HuH-7 (cell line): ENCODE results near the gene RPS6KA2.
"Not testable (repeated sequence)": the region's sequence is repeated elsewhere in the genome, so short reads cannot be mapped to it uniquely, and the experiment has no call there.

Experiments used
- DNase-seq: peaks from one replicate; pipeline ENCODE4 v3.0.0; 2011; ENCODE audit warnings: low spot score

Gene RPS6KA2

GRCh38 chr6:166591961-166592520, 35.0 kb downstream of the RPS6KA2 start:
- no peak for DNase-seq

GRCh38 chr6:166591026-166591425, 36.0 kb downstream of the RPS6KA2 start:
- DNase-seq: no peak

- DNase-seq: no peak
These were observed 37.1 kb downstream of the RPS6KA2 start for GRCh38 chr6:166589786-166590574.

- no peak for DNase-seq
These were observed 37.7 kb downstream of the RPS6KA2 start for GRCh38 chr6:166589337-166589731.

GRCh38 chr6:166588691-166589336, 38.2 kb downstream of the RPS6KA2 start:
- DNase-seq: no peak

- no peak for DNase-seq
These were observed 39.2 kb downstream of the RPS6KA2 start for GRCh38 chr6:166587631-166588413.

- peak; percentile 67 for DNase-seq
These were observed 40.5 kb downstream of the RPS6KA2 start, which contains the start of gene RAMACL for GRCh38 chr6:166586424-166587156. Gene RAMACL (minus strand): TSS chr6:166586678. CDS start chr6:166586477, 201 bp downstream.

GRCh38 chr6:166584853-166585429, 42.1 kb downstream of the RPS6KA2 start:
- no peak for DNase-seq

- DNase-seq: no peak
These were observed 42.9 kb downstream of the RPS6KA2 start for GRCh38 chr6:166584155-166584554.

- DNase-seq: no peak
These were observed 43.7 kb downstream of the RPS6KA2 start for GRCh38 chr6:166583230-166583965.

GRCh38 chr6:166582258-166582657, 44.8 kb downstream of the RPS6KA2 start:
- DNase-seq: no peak

- not testable (repeated sequence) for DNase-seq
These were observed 45.2 kb downstream of the RPS6KA2 start for GRCh38 chr6:166581801-166582200.

- no peak for DNase-seq
These were observed 46.0 kb downstream of the RPS6KA2 start for GRCh38 chr6:166581091-166581511.

GRCh38 chr6:166580076-166581050, 46.7 kb downstream of the RPS6KA2 start:
- no peak for DNase-seq

- no peak for DNase-seq
These were observed 47.7 kb downstream of the RPS6KA2 start for GRCh38 chr6:166579237-166579850.

GRCh38 chr6:166578536-166579236, 48.4 kb downstream of the RPS6KA2 start:
- DNase-seq: no peak

GRCh38 chr6:166575205-166575604, 51.8 kb downstream of the RPS6KA2 start:
- no peak for DNase-seq
